SK-N-SH (cell line): ENCODE results near the gene DLL4. TPM values are rescaled to one million over a fixed set of nuclear protein-coding genes. Genes with fewer than 3 reads are reported as not detected.
A peak's percentile ranks its signal among the peaks of the same experiment; 100 is the strongest.

ENCODE experiments used
- CTCF ChIA-PET: fragments of 300-600, 350-600 bp; formaldehyde crosslinking; extraction: SDS; loops from one replicate; lab custom pipeline; 2021; lab: Yijun Ruan, JAX
- POLR2A ChIA-PET: fragments of 350-600 bp; sonication (Branson Sonifier 250); formaldehyde crosslinking; extraction: SDS; loops from one replicate; lab custom pipeline; 2020; ENCODE audit warnings: antibody characterized with exemption, inconsistent platforms; lab: Yijun Ruan, JAX
- DNase-seq: peaks from one replicate; pipeline ENCODE4 v3.0.0; 2012
- H2AFZ ChIP-seq: fragments of 200-600 bp; sonication (generic); 2 replicates; pipeline ENCODE4 v1.8.1; 2016; ENCODE audit warnings: antibody characterized with exemption, mild to moderate bottlenecking, low read depth
- H3F3A ChIP-seq: fragments of 200-600 bp; sonication (generic); replicated peaks from 2 replicates; pipeline ENCODE3; 2016; ENCODE audit warnings: antibody characterized with exemption, mild to moderate bottlenecking; ENCODE audit not compliant: insufficient read depth
- H3K27ac ChIP-seq, 2 experiments: fragments of 200-500 bp in 1 of 2; fragments of 200-600 bp in 1 of 2; sonication (Bioruptor generic) in 1 of 2; sonication (generic), shearing (Covaris generic) in 1 of 2; 2 replicates each; pipeline versions ENCODE4 v1.5.1 to v1.6.1; 2014 to 2016; ENCODE audit warnings: low read depth in 2 of 2, inconsistent platforms in 1 of 2, low read length in 1 of 2, mild to moderate bottlenecking in 1 of 2, mixed read lengths in 1 of 2
- H3K27me3 ChIP-seq: fragments of 200-600 bp; sonication (generic), shearing (Covaris generic); 2 replicates; pipeline ENCODE4 v1.6.1; 2016; ENCODE audit warnings: mixed run types; ENCODE audit not compliant: insufficient read depth
- H3K36me3 ChIP-seq, 2 experiments: fragments of 200-500 bp in 1 of 2; fragments of 200-600 bp in 1 of 2; sonication (Bioruptor generic) in 1 of 2; sonication (generic) in 1 of 2; replicated peaks in 1 of 2; 2 replicates each; pipeline versions ENCODE3 to v1.5.1; 2014 to 2016; ENCODE audit warnings: low read length in 1 of 2, mild to moderate bottlenecking in 1 of 2; ENCODE audit not compliant: insufficient read depth in 2 of 2, control insufficient read depth in 1 of 2
- H3K4me1 ChIP-seq, 2 experiments: fragments of 200-500 bp in 1 of 2; fragments of 200-600 bp in 1 of 2; sonication (Bioruptor generic) in 1 of 2; sonication (generic), shearing (Covaris generic) in 1 of 2; 2 replicates each; pipeline versions ENCODE4 v1.5.1 to v1.6.1; 2014 to 2016; ENCODE audit warnings: low read depth in 1 of 2, low read length in 1 of 2, mixed run types in 1 of 2; ENCODE audit not compliant: insufficient read depth in 2 of 2, control insufficient read depth in 1 of 2
- H3K4me2 ChIP-seq: fragments of 200-600 bp; sonication (generic), shearing (Covaris generic); 2 replicates; pipeline ENCODE4 v1.6.1; 2017; ENCODE audit warnings: mixed run types
- H3K4me3 ChIP-seq, 2 experiments: fragments of 200-500 bp in 1 of 2; fragments of 200-600 bp in 1 of 2; sonication (Bioruptor generic) in 1 of 2; sonication (generic), shearing (Covaris generic) in 1 of 2; 2 replicates each; pipeline versions ENCODE4 v1.5.1 to v1.8.1; 2014 to 2016; ENCODE audit warnings: low read depth in 2 of 2, inconsistent platforms in 1 of 2, low read length in 1 of 2, mild to moderate bottlenecking in 1 of 2, mixed read lengths in 1 of 2, moderate library complexity in 1 of 2
- H3K79me2 ChIP-seq: fragments of 200-600 bp; sonication (generic); 2 replicates; pipeline ENCODE4 v1.8.1; 2017; ENCODE audit warnings: mild to moderate bottlenecking; ENCODE audit not compliant: insufficient read depth
- H3K9ac ChIP-seq: fragments of 200-600 bp; sonication (generic); 2 replicates; pipeline ENCODE4 v1.6.1; 2017; ENCODE audit warnings: mixed run types
- H3K9me2 ChIP-seq: fragments of 200-600 bp; sonication (generic); 2 replicates; pipeline ENCODE4 v1.6.1; 2017; ENCODE audit warnings: mixed run types
- H3K9me3 ChIP-seq: fragments of 200-600 bp; sonication (generic); 2 replicates; pipeline ENCODE4 v1.6.1; 2017; ENCODE audit warnings: mixed run types, mild to moderate bottlenecking, moderate library complexity
- H4K20me1 ChIP-seq: fragments of 200-600 bp; sonication (generic); 2 replicates; pipeline ENCODE4 v1.6.1; 2017; ENCODE audit warnings: mild to moderate bottlenecking, mixed run types; ENCODE audit not compliant: insufficient read depth
- CHD2 ChIP-seq: fragments of 150-350 bp; IDR thresholded peaks from 2 replicates; pipeline ENCODE4 v1.6.1; 2018; ENCODE audit warnings: low read length; ENCODE audit not compliant: partially characterized antibody
- CTCF ChIP-seq: fragments of 200-600 bp; sonication (generic); IDR thresholded peaks from 2 replicates; pipeline ENCODE4 v1.6.1; 2017; ENCODE audit warnings: antibody characterized with exemption, mild to moderate bottlenecking, moderate library complexity
- ELF1 ChIP-seq: IDR thresholded peaks from 2 replicates; pipeline ENCODE4 v1.4.0; 2012
- EP300 ChIP-seq, 2 experiments: IDR thresholded peaks; 2 replicates each; pipeline versions ENCODE4 v1.4.0 to v1.6.1; 2012; ENCODE audit warnings: borderline replicate concordance in 1 of 2, low read depth in 1 of 2, low read length in 1 of 2
- EZH2phosphoT487 ChIP-seq: fragments of 200-600 bp; sonication (generic); IDR thresholded peaks from 2 replicates; pipeline ENCODE4 v1.6.1; 2017; ENCODE audit warnings: low read depth, mixed run types, mild to moderate bottlenecking, antibody characterized with exemption, moderate library complexity, borderline replicate concordance
- FOXM1 ChIP-seq: IDR thresholded peaks from 2 replicates; pipeline ENCODE4 v1.4.0; 2012; ENCODE audit warnings: low read depth, mild to moderate bottlenecking
- GATA2 ChIP-seq: sonication (generic); formaldehyde crosslinking; IDR thresholded peaks from 2 replicates; pipeline ENCODE4 v1.5.0; 2020; ENCODE audit warnings: mild to moderate bottlenecking, missing genetic modification reagents
- IRF3 ChIP-seq: fragments of 150-350 bp; IDR thresholded peaks from 2 replicates; pipeline ENCODE4 v1.6.1; 2016; ENCODE audit warnings: mild to moderate bottlenecking, low read depth, low read length
- MAX ChIP-seq: IDR thresholded peaks from 2 replicates; pipeline ENCODE4 v1.4.0; 2012; ENCODE audit warnings: low read depth
- MEF2A ChIP-seq: IDR thresholded peaks from 2 replicates; pipeline ENCODE4 v1.4.0; 2012; ENCODE audit warnings: low read depth, borderline replicate concordance
- MXI1 ChIP-seq: IDR thresholded peaks from 2 replicates; pipeline ENCODE4 v1.6.1; 2012; ENCODE audit warnings: mild to moderate bottlenecking, low read depth, low read length, improper control_type of control experiment
- NFIC ChIP-seq: IDR thresholded peaks from 2 replicates; pipeline ENCODE4 v1.4.0; 2012; ENCODE audit warnings: borderline replicate concordance
- PBX3 ChIP-seq: IDR thresholded peaks from 2 replicates; pipeline ENCODE4; 2012
- POLR2AphosphoS5 ChIP-seq: IDR thresholded peaks from 2 replicates; pipeline ENCODE4 v1.6.1; 2012; ENCODE audit warnings: low read depth, low read length
- RCOR1 ChIP-seq: fragments of 150-350 bp; IDR thresholded peaks from 2 replicates; pipeline ENCODE4 v1.6.1; 2017; ENCODE audit warnings: antibody characterized with exemption, low read length
- REST ChIP-seq: IDR thresholded peaks from 2 replicates; pipeline ENCODE4 v1.6.1; 2012; ENCODE audit warnings: mild to moderate bottlenecking, low read depth, low read length, moderate library complexity
- RFX5 ChIP-seq: IDR thresholded peaks from 2 replicates; pipeline ENCODE4 v1.6.1; 2012; ENCODE audit warnings: mild to moderate bottlenecking, improper control_type of control experiment, low read length
- SIN3A ChIP-seq: IDR thresholded peaks from 2 replicates; pipeline ENCODE4 v1.6.1; 2012; ENCODE audit warnings: low read depth, mild to moderate bottlenecking, low read length, moderate library complexity, borderline replicate concordance
- TAF1 ChIP-seq: IDR thresholded peaks from 2 replicates; pipeline ENCODE4 v1.6.1; 2012; ENCODE audit warnings: low read depth, mild to moderate bottlenecking, low read length, moderate library complexity, borderline replicate concordance
- TCF12 ChIP-seq: IDR thresholded peaks from 2 replicates; pipeline ENCODE4 v1.4.0; 2012
- USF2 ChIP-seq: fragments of 150-350 bp; IDR thresholded peaks from 2 replicates; pipeline ENCODE4 v1.6.1; 2017; ENCODE audit warnings: antibody characterized with exemption, low read length, low read depth, borderline replicate concordance
- YY1 ChIP-seq: IDR thresholded peaks from 2 replicates; pipeline ENCODE4 v1.4.0; 2012; ENCODE audit warnings: low read depth, mild to moderate bottlenecking
- WGBS: methylation state at CpG from one replicate; pipeline ENCODE4 v1.1.6; 2017; ENCODE audit warnings: low lambda C conversion rate; 5-methylcytosine and 5-hydroxymethylcytosine counted together
- polyA plus RNA-seq, 3 experiments: library from polyadenylated mRNA; depleted of rRNA; stranded (reverse); fragments of >200 nt; gene quantifications; 2 replicates each; pipeline ENCODE4 v1.2.3, GENCODE V29; 2012

Gene DLL4
- polyA plus RNA-seq, 1 of the 3 experiments (the other 2 are of a cell fraction): 0.03 TPM

- TF ChIP-seq IRF3: no peak
- no peak for TF ChIP-seq NFIC
- no peak for TF ChIP-seq TCF12
- no peak for TF ChIP-seq YY1
- TF ChIP-seq RCOR1: no peak
- no peak for TF ChIP-seq POLR2AphosphoS5
- TF ChIP-seq MXI1: no peak
- no peak for TF ChIP-seq MAX
- no peak for TF ChIP-seq PBX3
- TF ChIP-seq GATA2 (CRISPR knock-in tag): no peak
- no peak for TF ChIP-seq EP300 (IDR thresholded peaks at IDR 0.05; ENCODE audit: borderline replicate concordance in 1 of 2, low read depth in 1 of 2, low read length in 1 of 2)
- no peak for TF ChIP-seq CTCF
- no peak for TF ChIP-seq TAF1
- no peak for TF ChIP-seq ELF1
- no peak for TF ChIP-seq CHD2
These were observed 20.6 kb downstream of the DLL4 start (continued) for GRCh38 chr15:40949756-40950207.

- DNase-seq: no peak
- H3K4me1 ChIP-seq: peaks cover 18 to 30% of the 10 kb centered on the region in 2 experiments; a peak in 3 of 4 replicates
- H3F3A ChIP-seq: no peaks in the 10 kb centered on the region
- H3K9me2 ChIP-seq: no peaks in the 10 kb centered on the region
- ChIA-PET CTCF (interaction anchor here (0.7 to 7.2 kb wide), 10 partner anchors 11 to 71 kb away, joined by 3 to 66 read pairs (median 6); no protein-coding TSS in a partner anchor), POLR2A (interaction anchor here (1.8 to 5.1 kb wide), 2 partner anchors 10 to 164 kb away, joined by 9 to 47 read pairs; partner anchors contain the start of gene INO80)
- 92% methylated on average over 4 of the region's 4 CpGs for WGBS
- H3K9me3 ChIP-seq: no peaks in the 10 kb centered on the region
- H4K20me1 ChIP-seq: peaks cover 14% of the 10 kb centered on the region
- H3K4me2 ChIP-seq: no peak overlapping the region
- H3K9ac ChIP-seq: no peak overlapping the region
- H3K27ac ChIP-seq: no peak overlapping the region
- peak overlapping the region; percentile 72 for H2AFZ ChIP-seq
- H3K79me2 ChIP-seq: peaks cover 17% of the 10 kb centered on the region
- no peaks in the 10 kb centered on the region for H3K36me3 ChIP-seq
- no peaks in the 10 kb centered on the region for H3K27me3 ChIP-seq
- H3K4me3 ChIP-seq: no peak overlapping the region
- TF ChIP-seq FOXM1 (no peak), RFX5 (no peak), MEF2A (no peak), REST (no peak), EZH2phosphoT487 (no peak), MXI1 (no peak), TAF1 (no peak), TCF12 (no peak), NFIC (no peak), USF2 (no peak), SIN3A (no peak), MAX (no peak), GATA2 (CRISPR knock-in tag) (no peak), YY1 (no peak)
These were observed 22.6 kb downstream of the DLL4 start for GRCh38 chr15:40951764-40952163.
